Heart right ventricle (tissue), 16 donors: ENCODE measurements around the gene EDIL3. TPM values are rescaled to one million over a fixed set of nuclear protein-coding genes. Genes with fewer than 3 reads are reported as not detected.

Experiments used
- ATAC-seq, 8 donors: fragments of 200-7000 bp; cut with Tn5 transposase; one replicate each; pipeline ENCODE4 v1.9.1; 2020; ENCODE audit warnings: mild to moderate bottlenecking in 8 of 8, moderate library complexity in 8 of 8, moderate number of reproducible peaks in 1 of 8
- DNase-seq, 2 donors: peaks; one replicate each; pipeline ENCODE4 v3.0.0-alpha.2; 2020
- H3K27ac ChIP-seq, 10 donors: fragments of 200-600 bp; sonication (generic) in 2 of 10; one replicate each; pipeline versions ENCODE4 v1.5.0 to v1.8.0; 2020 to 2022; ENCODE audit warnings: mild to moderate bottlenecking in 3 of 10
- H3K27me3 ChIP-seq, 7 donors: fragments of 200-600 bp; one replicate each; pipeline ENCODE4 v1.8.0; 2021 to 2022; ENCODE audit warnings: mild to moderate bottlenecking in 2 of 7
- H3K36me3 ChIP-seq, 9 donors: fragments of 200-600 bp; sonication (generic) in 1 of 9; one replicate each; pipeline versions ENCODE4 v1.5.0 to v1.8.0; 2020 to 2022; ENCODE audit warnings: mild to moderate bottlenecking in 2 of 9
- H3K4me1 ChIP-seq, 9 donors: fragments of 200-600 bp; sonication (generic) in 1 of 9; one replicate each; pipeline versions ENCODE4 v1.5.0 to v1.8.0; 2020 to 2022; ENCODE audit warnings: mild to moderate bottlenecking in 4 of 9
- H3K4me3 ChIP-seq, 10 donors: fragments of 200-600 bp; sonication (generic) in 2 of 10; one replicate each; pipeline versions ENCODE4 v1.5.0 to v1.8.0; 2020 to 2022; ENCODE audit warnings: mild to moderate bottlenecking in 7 of 10, moderate library complexity in 2 of 10
- H3K9me3 ChIP-seq, 11 donors: fragments of 200-600 bp in 10 of 11; sonication (generic) in 2 of 11; one replicate each; pipeline versions ENCODE4 v1.5.0 to v1.8.0; 2013 to 2022; ENCODE audit warnings: mild to moderate bottlenecking in 2 of 11, control low read depth in 1 of 11, moderate library complexity in 1 of 11
- CTCF ChIP-seq, 9 donors: fragments of 200-600 bp; sonication (generic) in 2 of 9; IDR thresholded peaks; one replicate each; pipeline versions ENCODE4 v1.5.0 to v1.8.0; 2021 to 2022; ENCODE audit warnings: antibody characterized with exemption in 9 of 9, mild to moderate bottlenecking in 5 of 9, moderate library complexity in 1 of 9
- WGBS, 2 donors: extraction: QIAGEN DNeasy Blood & Tissue Kit; methylation state at CpG; one replicate each; pipeline ENCODE4 v1.1.7; 2013; ENCODE audit warnings: inconsistent platforms in 1 of 2; 5-methylcytosine and 5-hydroxymethylcytosine counted together
- intact Hi-C, 10 donors: fragments of 100-400 bp; cut with DNase I; formaldehyde crosslinking; loops; one replicate each; pipeline versions ENCODE4 v1.11.1 to v1.14.2; 2022
- polyA plus RNA-seq, 2 donors: library from polyadenylated mRNA; stranded (reverse); fragments of 200-250 nt; gene quantifications; one replicate each; pipeline ENCODE4 v1.2.3, GENCODE V29; 2013
- total RNA-seq, 10 donors: library from RNA; stranded (reverse); fragmentation: NEBNext Ultra II Directional in 3 of 10; extraction: Animal tissue kit (Norgen Biotek cat#: 25700) in 3 of 10; gene quantifications; one replicate each; pipeline versions ENCODE4 v1.2.1 to v1.2.4, GENCODE V29; 2021 to 2023
- donor health status: Arrhythmogenic right ventricular cardiomyopathy.
- donor health status: ischemic (EF 13 %, LVEDD 7.1; RV severe dilation, severe dysfunction).
- donor health status: healthy with polysubstance abuse.
- donor health status: DM: no; HTN: yes; CAD: no.
- donor health status: DM: no; HTN: no; CAD: no.
- donor health status: ischemic (EF 25% LVEDD 6.9; RV normal size, moderate dysfunction).
- donor health status: ischemic (EF 25% LVEDD 5.7; RV mildly dilated, moderate dysfunction).
- donor health status: healthy.
- donor health status: DM: yes; HTN: yes; CAD: no.
- donor health status: Ischemic cardiomyopathy.
- donor health status: ischemic (EF 35%, LVEDD 5.7; RV mildly dilated, moderate dysfunction).
- donor health status: nonischemic (EF 11% LVEDD 7.7; RV severe dilation, severe dysfunction).
- donor health status: DM: yes; HTN: yes; CAD: no.
- donor health status: PGD.
- donor health status: ischemic (EF 29% LVEDD 5.4; RV normal size, mild dysfunction).
- donor health status: nonischemic (EF 23%, LVEDD 6.1; RV moderate dilation, normal function).

EDIL3 gene
- total and polyA plus RNA-seq, 12 donors: 1.6 to 10.0 (median 3.9) TPM

DNA sequence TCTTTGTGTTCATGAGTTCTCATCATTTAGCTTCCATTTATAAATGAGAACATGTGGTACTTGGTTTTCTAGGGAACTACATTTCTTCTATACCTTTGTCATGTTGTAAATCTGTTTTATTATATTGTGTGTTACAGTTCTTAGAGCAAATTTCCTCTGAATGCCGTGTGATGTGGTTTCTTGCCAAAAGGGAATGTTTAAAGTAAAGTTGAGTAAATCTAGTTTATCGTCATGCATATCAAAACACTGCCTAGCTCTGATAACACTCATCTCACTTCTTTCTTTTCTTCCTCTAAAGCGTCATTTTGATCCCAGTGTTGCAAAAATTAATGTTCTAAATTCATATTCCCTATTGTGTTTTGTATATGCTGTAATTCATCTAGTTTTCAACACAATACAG, 368.6 kb downstream of the EDIL3 start:
- no peak for TF ChIP-seq CTCF (IDR thresholded peaks at IDR 0.05)
- no peaks in the 10 kb centered on the region for H3K36me3 ChIP-seq
- no peak overlapping the region for H3K4me3 ChIP-seq
- no peak for ATAC-seq
- no peaks in the 10 kb centered on the region for H3K27me3 ChIP-seq
- intact Hi-C loops: no loop called here
- no peaks in the 10 kb centered on the region for H3K4me1 ChIP-seq
- H3K9me3 ChIP-seq: no peaks in the 10 kb centered on the region
- DNase-seq: no peak
- 85 to 90% methylated on average over 3 of the region's 3 CpGs for WGBS, 2 donors
- H3K27ac ChIP-seq: no peak overlapping the region

DNA sequence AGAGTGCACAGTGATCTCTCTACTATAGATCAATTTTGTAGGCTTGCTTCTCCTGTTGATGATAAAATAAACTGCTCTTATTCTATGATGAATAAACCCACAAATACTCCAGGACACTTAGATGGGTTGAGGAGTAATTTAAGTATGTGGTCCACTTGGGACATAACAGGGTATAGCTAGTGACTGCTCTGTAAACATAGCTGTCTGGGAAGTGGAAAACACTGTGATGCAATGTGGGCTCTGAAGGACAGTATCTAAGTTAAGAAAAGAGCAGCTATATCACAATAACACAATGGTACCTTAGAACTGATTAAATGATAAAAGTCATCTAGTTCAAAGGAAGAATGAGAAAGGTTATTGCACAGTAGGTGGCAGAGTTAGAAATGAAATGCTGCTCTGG, 369.7 kb downstream of the EDIL3 start:
- Histone ChIP-seq H3K4me1 (no peaks in the 10 kb centered on the region), H3K9me3 (no peaks in the 10 kb centered on the region), H3K36me3 (no peaks in the 10 kb centered on the region), H3K27me3 (no peaks in the 10 kb centered on the region), H3K4me3 (no peak overlapping the region), H3K27ac (no peak overlapping the region)
- no peak for DNase-seq
- no peak for TF ChIP-seq CTCF (IDR thresholded peaks at IDR 0.05)
- ATAC-seq: no peak
- intact Hi-C loops: no loop called here

- Histone ChIP-seq H3K27me3 (no peaks in the 10 kb centered on the region), H3K4me3 (no peak overlapping the region), H3K4me1 (no peaks in the 10 kb centered on the region), H3K9me3 (peaks cover 0 to 10% (median 0%) of the 10 kb centered on the region in 11 donors), H3K27ac (no peak overlapping the region), H3K36me3 (no peaks in the 10 kb centered on the region)
- no peak for TF ChIP-seq CTCF (IDR thresholded peaks at IDR 0.05)
- DNase-seq: no peak
- 85 to 89% methylated on average over 2 of the region's 2 CpGs for WGBS, 2 donors
- intact Hi-C loops: no loop called here
- no peak for ATAC-seq
Observed at GRCh38 chr5:83993803-83994202, 390.9 kb downstream of the EDIL3 start.

- DNase-seq (no peak), ATAC-seq (no peak)
- Histone ChIP-seq H3K4me1 (no peaks in the 10 kb centered on the region), H3K27me3 (no peaks in the 10 kb centered on the region), H3K27ac (no peak overlapping the region), H3K9me3 (peaks cover 0 to 5% (median 0%) of the 10 kb centered on the region in 11 donors), H3K36me3 (no peaks in the 10 kb centered on the region), H3K4me3 (no peak overlapping the region)
- no peak for TF ChIP-seq CTCF (IDR thresholded peaks at IDR 0.05)
- 82 to 92% methylated on average over 9 of the region's 9 CpGs for WGBS, 2 donors
- intact Hi-C loops: no loop called here
Observed at GRCh38 chr5:83991566-83992224, 393.0 kb downstream of the EDIL3 start.
